HG03439 (cell line): ENCODE results near the gene LRRC3C.

Experiments
- ATAC-seq: cut with Tn5 transposase; IDR thresholded peaks from one replicate; pipeline ENCODE4 v1.9.1; 2021; ENCODE audit warnings: mild to moderate bottlenecking, moderate library complexity; ENCODE audit not compliant: unreplicated experiment

The LRRC3C gene

DNA sequence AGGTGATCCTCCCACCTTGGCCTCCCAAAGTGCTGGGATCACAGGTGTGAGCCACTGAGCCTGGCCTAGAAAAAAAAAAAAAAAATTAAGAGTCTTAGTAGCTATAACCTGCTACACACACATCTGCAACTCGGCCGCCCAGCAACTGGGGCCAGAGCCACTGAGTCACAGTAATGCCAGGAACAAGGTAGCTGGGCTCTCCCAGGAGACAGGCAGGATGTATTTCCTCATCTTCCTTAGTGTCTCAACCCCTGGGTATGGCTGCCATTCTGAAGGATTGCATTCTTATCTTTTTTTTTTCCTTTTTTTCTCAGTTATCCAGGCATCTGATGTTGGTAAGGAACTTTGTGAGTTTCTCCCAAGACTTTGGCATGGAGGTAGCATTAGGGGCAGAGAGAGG lies 46.0 kb downstream of the LRRC3C start:
- ATAC-seq, result no peak

DNA sequence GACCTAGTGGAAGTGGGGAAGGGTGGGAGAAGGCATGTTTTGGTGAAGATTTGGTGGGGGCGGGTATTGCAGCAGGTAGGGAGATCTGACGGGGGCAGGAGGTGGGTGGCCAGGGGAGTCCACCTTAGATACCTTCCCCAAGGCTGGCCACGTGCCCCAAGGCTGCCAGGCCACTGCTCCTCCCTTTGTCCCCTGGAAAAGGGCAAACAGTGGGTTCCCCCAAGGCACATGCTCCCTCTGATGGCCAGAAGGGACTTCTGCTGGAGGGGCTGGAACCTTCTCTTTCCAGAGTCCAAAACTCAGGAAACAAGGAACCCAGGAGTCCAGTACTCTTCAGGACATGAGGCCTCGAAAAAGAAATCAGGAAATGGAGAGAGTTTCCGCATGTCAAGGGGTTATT lies 46.9 kb downstream of the LRRC3C start:
- no peak for ATAC-seq

DNA sequence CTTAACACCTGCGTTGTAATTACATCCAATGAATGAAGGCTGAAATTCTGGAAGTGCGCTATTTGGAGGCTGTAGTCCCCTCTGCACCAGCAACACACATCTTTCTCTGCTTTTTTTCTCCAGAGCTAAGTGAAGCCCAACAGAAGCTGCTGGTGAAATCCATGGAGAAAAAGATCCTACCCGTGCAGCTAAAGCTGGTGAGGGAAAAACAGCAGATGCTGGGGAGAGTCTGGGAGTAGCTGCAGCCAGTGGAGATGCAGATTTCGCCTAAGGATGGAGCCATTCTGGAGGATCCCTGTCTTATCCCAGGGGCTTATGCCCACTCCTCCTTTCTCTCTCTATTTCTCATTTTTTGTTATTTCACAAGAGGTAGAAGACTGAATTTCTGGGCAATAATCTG lies 48.3 kb downstream of the LRRC3C start:
- no peak for ATAC-seq

GRCh38 chr17:39979016-39979670 lies 51.6 kb downstream of the LRRC3C start:
- ATAC-seq, result no peak

DNA sequence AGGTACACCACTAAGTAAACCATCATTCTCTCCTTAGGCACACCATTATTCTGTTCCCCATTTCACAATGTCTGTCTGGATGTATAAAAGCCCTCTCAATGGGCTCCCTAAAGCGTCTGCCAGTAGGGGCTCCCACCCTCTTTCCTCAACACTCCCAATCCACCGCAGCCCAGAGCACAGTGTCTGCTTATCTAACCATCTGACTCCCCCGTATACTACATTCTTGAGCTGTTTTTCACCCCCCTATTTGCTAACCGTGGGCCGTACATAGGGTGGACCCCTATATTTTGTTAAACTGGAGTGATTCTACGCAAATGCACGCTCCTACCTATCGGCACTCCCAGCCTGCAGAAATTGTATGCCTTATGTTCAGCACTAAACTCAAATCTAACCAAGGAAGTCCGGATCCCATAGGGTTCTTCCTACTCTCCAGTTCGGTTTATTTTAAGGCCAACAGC lies 52.4 kb downstream of the LRRC3C start:
- ATAC-seq, result peak; percentile 28

DNA sequence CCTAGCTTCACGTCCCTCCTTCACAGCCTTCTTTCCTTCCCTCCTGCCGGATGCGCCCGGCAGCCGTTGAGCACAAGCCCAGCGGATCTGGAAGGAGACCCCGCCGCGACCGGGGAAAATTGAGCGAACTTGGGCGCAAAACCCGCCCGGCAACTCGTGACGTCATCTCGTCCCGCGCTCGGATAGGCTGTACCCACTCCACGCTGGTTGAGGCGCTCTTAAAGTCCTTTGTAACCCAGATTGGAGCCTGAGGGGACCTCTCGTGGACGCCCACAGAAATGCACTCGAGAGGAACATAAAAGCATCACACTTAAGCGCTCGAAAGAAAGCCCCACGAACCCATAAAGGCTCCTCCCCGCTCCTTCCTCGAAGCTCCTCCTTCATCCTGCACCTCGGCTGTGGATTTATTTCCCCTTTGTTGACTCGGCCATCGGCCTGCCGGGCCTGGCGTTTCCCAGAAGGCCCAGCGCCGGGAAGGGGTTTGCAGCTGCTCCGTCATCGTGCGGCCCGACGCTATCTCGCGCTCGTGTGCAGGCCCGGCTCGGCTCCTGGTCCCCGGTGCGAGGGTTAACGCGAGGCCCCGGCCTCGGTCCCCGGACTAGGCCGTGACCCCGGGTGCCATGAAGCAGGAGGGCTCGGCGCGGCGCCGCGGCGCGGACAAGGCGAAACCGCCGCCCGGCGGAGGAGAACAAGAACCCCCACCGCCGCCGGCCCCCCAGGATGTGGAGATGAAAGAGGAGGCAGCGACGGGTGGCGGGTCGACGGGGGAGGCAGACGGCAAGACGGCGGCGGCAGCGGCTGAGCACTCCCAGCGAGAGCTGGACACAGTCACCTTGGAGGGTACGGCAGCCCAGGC lies 53.0 kb downstream of the LRRC3C start, which contains the start of gene PSMD3:
TSS of gene PSMD3 (plus strand) at position 457 of the 856 bp plus-strand sequence. CDS start at position 621, 164 bp downstream.
- peak; percentile 86 for ATAC-seq

- no peak for ATAC-seq
Measured at GRCh38 chr17:39981207-39981741, 53.7 kb downstream of the LRRC3C start.

- ATAC-seq, result no peak
Measured at GRCh38 chr17:39981766-39982375, 54.3 kb downstream of the LRRC3C start.

GRCh38 chr17:39988206-39988810 lies 60.8 kb downstream of the LRRC3C start:
- no peak for ATAC-seq

- ATAC-seq, result no peak
Measured at GRCh38 chr17:39994448-39994847, 66.9 kb downstream of the LRRC3C start.
